Fibroblast of gingiva (primary cell): Measurements from ENCODE around the gene CHEK2.
"Not testable (repeated sequence)": the region's sequence is repeated elsewhere in the genome, so short reads cannot be mapped to it uniquely, and the experiment has no call there.

Experiments
- DNase-seq: peaks from one replicate; pipeline ENCODE4 v3.0.0-alpha.2; 2011; ENCODE audit warnings: low read depth

Gene CHEK2

DNA sequence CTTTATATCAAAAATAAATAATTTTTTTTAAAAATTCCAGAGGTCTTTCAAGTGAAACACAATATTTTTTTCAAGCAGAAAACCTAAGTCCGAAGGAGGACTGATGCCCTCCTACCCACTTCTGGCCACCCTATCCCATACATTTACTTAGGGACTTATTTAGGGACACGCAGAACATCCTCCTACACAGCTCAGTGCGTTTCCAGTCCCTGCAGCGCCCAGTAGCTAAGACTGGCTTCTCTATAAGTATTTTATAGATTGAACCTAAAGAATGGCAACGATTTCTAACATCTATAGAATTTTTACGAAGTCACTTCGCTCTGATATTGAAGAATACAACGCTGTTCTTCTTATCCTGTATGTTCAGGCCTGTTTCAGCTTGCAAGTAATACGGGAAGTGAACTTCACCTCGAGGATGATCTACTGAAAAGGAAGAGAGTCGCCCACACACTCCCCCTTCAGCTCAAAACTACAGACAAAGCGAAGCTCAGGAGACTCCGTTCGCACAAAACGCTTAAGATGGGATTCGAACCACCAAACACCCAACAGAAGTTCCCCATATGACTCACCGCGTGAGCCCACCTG is 328 bp downstream of the CHEK2 start:
- DNase-seq = no peak

GRCh38 chr22:28738876-28739275 is 2.7 kb downstream of the CHEK2 start:
- not testable (repeated sequence) for DNase-seq

GRCh38 chr22:28737701-28738100 is 3.9 kb downstream of the CHEK2 start:
- no peak for DNase-seq

- DNase-seq = no peak
Observed at GRCh38 chr22:28736301-28737155, 5.1 kb downstream of the CHEK2 start.

- no peak for DNase-seq
Observed at GRCh38 chr22:28734393-28734792, 7.2 kb downstream of the CHEK2 start.

DNA sequence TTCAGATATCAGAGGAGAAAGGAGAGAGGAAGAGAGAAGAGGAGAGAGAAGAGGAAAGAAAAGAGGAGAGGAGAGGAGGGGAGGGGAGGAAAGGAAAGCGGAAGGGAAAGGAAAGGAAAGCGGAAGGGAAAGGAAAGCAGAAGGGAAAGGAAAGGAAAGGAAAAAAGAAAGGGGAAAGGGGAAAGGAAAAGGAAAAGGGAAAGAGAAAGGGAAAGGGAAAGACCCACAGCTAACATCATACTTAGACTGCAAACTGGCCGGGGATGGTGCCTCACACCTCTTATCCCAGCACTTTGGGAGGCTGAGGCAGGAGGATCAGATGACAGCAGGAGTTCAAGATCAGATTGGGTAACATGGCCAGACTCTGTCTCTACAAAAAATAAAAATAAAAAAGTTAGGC is 11.4 kb downstream of the CHEK2 start:
- DNase-seq = no peak

DNA sequence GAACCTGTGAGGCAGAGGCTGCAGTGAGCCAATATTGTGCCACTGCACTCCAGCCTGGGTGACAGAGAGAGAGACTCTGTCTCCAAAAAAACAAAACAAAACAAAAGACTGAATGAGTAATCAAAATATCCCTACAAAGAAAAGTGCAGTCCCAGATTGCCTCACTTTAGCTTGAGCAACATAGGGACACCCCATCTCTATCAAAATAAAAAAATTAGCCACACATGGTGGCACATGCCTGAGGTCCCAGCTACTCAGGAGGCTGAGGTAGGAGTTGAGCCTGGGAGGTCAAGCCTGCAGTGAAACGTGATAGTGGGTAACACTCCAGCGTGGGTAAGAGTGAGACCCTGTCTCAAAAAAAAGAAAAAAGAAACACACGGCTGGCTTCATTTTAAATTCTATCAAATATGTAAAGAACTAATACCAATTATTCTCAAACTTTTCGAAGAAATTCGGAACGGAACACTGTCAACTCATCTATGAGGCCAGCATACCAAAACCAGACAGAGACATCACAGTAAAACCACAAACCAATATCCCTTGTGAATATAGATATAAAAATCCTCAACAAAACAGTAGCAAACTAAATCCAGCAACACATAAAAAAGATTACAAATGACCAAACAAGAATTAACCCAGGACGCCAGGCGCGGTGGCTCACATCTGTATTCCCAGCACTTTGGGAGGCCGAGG is 12.9 kb downstream of the CHEK2 start:
- peak; percentile 67 for DNase-seq

- no peak for DNase-seq
Observed at GRCh38 chr22:28728002-28728401, 13.6 kb downstream of the CHEK2 start.

GRCh38 chr22:28718044-28718443 is 23.6 kb downstream of the CHEK2 start:
- no peak for DNase-seq

- DNase-seq = peak; percentile 26
Observed at GRCh38 chr22:28716686-28717085, 24.9 kb downstream of the CHEK2 start.

DNA sequence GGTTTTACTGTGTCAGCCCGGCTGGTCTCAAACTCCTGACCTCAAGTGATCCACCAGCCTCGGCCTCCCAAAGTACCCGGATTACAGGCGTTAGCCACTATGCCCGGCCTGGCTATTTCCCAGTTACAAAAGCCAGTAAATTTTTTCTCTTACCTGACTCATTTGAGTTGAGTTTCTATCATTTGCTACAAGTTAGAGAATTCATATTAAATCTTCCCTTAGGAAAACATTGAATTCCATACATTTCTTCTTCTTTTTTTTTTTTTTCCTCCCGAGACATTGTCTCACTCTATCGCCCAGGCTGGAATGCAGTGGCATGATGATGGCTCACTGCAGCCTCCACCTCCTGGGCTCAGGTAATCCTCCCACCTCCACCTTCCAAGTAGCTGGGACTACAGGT is 26.0 kb downstream of the CHEK2 start:
- no peak for DNase-seq

DNA sequence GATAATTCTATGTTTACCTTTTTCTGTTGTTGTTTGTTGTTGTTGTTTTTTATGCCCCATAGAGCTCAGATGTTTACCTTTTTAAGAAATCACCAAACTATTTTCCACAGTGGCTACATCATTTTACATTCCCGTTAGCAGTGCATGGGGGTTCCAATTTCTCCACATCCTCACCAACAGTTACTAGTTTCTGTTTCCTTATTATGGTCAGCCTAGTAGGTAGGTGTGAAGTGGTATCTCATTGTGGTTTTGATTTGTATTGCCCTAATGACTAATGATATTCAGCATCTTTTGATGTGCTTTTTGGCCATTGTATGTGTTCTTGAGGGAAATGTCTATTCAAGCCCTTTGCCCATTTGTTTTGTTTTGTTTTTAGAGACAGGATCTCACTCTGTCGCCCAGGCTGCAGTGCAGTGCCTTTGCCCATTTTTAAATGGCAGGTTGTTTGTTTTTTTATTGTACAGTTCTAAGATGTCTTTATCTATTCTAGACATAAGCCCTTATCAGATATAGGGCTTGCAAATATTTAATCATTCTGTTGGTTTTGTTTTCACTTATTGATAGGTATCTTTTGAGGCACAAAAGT is 27.5 kb downstream of the CHEK2 start:
- DNase-seq = no peak

DNA sequence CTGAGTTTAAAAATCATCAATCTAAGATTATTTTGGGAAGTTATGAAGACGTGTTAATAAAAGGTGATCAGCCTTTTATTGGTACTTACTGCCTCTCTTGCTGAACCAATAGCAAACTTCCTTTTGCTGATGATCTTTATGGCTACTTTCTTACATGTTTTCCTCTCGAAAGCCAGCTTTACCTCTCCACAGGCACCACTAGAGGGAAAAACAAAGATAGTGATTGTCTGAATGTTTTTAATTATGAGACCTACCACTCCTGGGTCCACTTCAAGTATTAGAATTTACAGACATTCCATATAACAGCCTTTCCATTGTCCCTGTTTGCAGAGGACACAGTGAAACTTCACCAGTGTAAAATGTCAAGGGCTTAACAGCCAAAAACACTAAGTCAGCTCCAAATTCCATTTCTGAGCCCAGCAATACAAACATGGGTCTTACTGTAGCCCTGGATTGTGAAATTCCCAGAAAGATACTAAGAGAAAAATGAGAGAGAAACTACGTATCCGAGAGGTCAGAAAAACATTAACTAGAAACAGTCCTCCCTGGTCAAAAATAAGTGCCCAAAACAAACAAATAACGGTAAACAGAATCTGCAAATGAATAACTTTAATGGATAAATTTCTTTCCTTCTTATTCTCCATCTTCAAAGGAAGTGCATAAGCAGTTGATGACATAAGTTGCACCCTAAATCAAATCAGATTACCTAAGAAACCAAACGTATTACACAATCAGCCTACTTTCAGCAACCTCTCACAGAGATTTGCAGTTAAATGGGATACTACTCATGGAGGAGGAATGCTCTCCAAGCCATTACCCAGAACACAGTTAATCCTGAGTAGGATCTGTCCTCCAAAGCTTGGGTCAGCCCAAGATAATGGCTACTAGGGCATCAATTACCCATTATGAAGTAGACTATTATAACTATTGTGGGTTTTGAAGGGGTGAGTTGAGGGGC is 29.5 kb downstream of the CHEK2 start:
- DNase-seq = peak; percentile 92

GRCh38 chr22:28711341-28711740 is 30.3 kb downstream of the CHEK2 start:
- DNase-seq = no peak

- peak; percentile 86 for DNase-seq
Observed at GRCh38 chr22:28710576-28711191, 30.9 kb downstream of the CHEK2 start.

GRCh38 chr22:28710107-28710506 is 31.5 kb downstream of the CHEK2 start:
- no peak for DNase-seq

GRCh38 chr22:28706845-28707244 is 34.8 kb downstream of the CHEK2 start:
- no peak for DNase-seq

GRCh38 chr22:28703436-28703835 is 38.2 kb downstream of the CHEK2 start:
- peak; percentile 44 for DNase-seq

- DNase-seq = no peak
Observed at GRCh38 chr22:28702891-28703290, 38.7 kb downstream of the CHEK2 start.

- DNase-seq = not testable (repeated sequence)
Observed at GRCh38 chr22:28693041-28693760, 48.4 kb downstream of the CHEK2 start.
